ENCODE data around the gene CARD11. TPM values are rescaled to one million over a fixed set of nuclear protein-coding genes. Genes with fewer than 3 reads are reported as not detected.

CARD11 gene
- total and polyA plus RNA-seq, 2 donors (not counting 1 experiment from before 2014, with no cell fraction given), result 129 to 135 TPM

DNA sequence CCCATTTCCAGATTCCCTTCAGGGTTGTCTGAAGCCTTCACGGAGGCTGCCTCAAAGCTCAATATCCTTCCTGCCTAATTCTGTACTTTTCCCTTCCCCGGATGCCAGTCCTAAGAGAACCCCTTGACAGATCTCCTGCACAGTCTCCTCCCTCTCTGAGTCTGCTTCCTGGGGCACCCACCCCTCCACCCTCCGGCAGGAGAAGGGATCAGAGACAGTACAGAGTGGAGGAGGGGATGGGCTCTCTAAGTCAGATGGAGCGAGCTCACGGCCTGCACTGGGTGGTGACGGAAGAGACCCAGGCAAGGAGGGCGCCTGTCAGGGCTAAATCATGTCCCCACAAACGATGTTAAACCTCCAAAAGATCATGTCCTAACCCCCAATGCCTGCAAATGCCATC, 48.0 kb upstream of the CARD11 start:
- DNase-seq (no peak), ATAC-seq (ENCODE audit: low read depth) (no peak)
- H3K4me2 ChIP-seq (replicated peaks; ENCODE audit: low read depth, low read length, poor library complexity, severe bottlenecking), result peak overlapping the region; percentile 66
- peak overlapping the region; percentile 39 for H2AFZ ChIP-seq (ENCODE audit: insufficient read depth, low read depth, low read length, poor library complexity, severe bottlenecking)
- no peaks in the 10 kb centered on the region for H3K27me3 ChIP-seq (replicated peaks in 1 of 4; ENCODE audit: control extremely low read depth in 1 of 4, control insufficient read depth in 3 of 4, insufficient read depth in 4 of 4, low read length in 3 of 4)
- no peaks in the 10 kb centered on the region for H3K27me3 Mint-ChIP-seq
- TF ChIP-seq, protein P1, sequence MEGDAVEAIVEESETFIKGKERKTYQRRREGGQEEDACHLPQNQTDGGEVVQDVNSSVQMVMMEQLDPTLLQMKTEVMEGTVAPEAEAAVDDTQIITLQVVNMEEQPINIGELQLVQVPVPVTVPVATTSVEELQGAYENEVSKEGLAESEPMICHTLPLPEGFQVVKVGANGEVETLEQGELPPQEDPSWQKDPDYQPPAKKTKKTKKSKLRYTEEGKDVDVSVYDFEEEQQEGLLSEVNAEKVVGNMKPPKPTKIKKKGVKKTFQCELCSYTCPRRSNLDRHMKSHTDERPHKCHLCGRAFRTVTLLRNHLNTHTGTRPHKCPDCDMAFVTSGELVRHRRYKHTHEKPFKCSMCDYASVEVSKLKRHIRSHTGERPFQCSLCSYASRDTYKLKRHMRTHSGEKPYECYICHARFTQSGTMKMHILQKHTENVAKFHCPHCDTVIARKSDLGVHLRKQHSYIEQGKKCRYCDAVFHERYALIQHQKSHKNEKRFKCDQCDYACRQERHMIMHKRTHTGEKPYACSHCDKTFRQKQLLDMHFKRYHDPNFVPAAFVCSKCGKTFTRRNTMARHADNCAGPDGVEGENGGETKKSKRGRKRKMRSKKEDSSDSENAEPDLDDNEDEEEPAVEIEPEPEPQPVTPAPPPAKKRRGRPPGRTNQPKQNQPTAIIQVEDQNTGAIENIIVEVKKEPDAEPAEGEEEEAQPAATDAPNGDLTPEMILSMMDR (IDR thresholded peaks at IDR 0.05), result no peak
- no peak for TF ChIP-seq EZH2 (IDR thresholded peaks at IDR 0.05; ENCODE audit: borderline replicate concordance, insufficient read depth, low read depth, low read length, poor library complexity, severe bottlenecking)
- CTCF ChIA-PET, result interaction anchor here (1.0 to 3.1 kb wide), 9 partner anchors 8 to 204 kb away, joined by 3 to 22 read pairs (median 5); no protein-coding TSS in a partner anchor
- no peaks in the 10 kb centered on the region for H3K9me3 Mint-ChIP-seq (ENCODE audit: insufficient read depth)
- H3K36me3 ChIP-seq (replicated peaks in 1 of 2; ENCODE audit: control extremely low read depth in 1 of 2, control insufficient read depth in 1 of 2, extremely low read depth in 1 of 2, insufficient read depth in 2 of 2, low read length in 1 of 2), result no peaks in the 10 kb centered on the region
- no peaks in the 10 kb centered on the region for H4K20me1 ChIP-seq (ENCODE audit: control insufficient read depth, insufficient read depth, low read length, poor library complexity, severe bottlenecking)
- no peak overlapping the region for H3K4me3 ChIP-seq (ENCODE audit: control extremely low read depth in 1 of 5, extremely low read depth in 1 of 5, insufficient read depth in 1 of 5, low read depth in 2 of 5, low read length in 4 of 5)
- H3K9ac ChIP-seq (ENCODE audit: low read length), result no peak overlapping the region
- H3K4me1 ChIP-seq (ENCODE audit: control insufficient read depth in 2 of 2, insufficient read depth in 2 of 2, low read length in 2 of 2), result peaks cover 37 to 50% of the 10 kb centered on the region in 2 donors
- peak overlapping the region; percentile 85 for H3K27ac Mint-ChIP-seq
- 80% methylated on average over 4 of the region's 8 CpGs for WGBS (ENCODE audit: insufficient coverage)
- peak overlapping the region; percentile 54 to 76 for H3K27ac ChIP-seq (ENCODE audit: low read length in 2 of 2)
- peaks cover 45% of the 10 kb centered on the region for H3K4me1 Mint-ChIP-seq
- H3K9me3 ChIP-seq (ENCODE audit: control extremely low read depth in 1 of 3, control insufficient read depth in 2 of 3, insufficient read depth in 1 of 3, low read length in 2 of 3), result peaks cover 0 to 13% (median 0%) of the 10 kb centered on the region in 3 donors
- POLR2A ChIA-PET, result no interaction called here
- intact Hi-C loops (cut with micrococcal nuclease), result loop anchor here (1.0 to 10.0 kb wide), 4 partner anchors 24 to 113 kb away; partner anchors contain the start of gene CARD11
- peak overlapping the region; percentile 38 for H3K4me3 Mint-ChIP-seq
- no peaks in the 10 kb centered on the region for H3K79me2 ChIP-seq (ENCODE audit: control insufficient read depth, insufficient read depth, low read length)

GRCh38 chr7:3089493-3089892, 45.8 kb upstream of the CARD11 start:
- no peak overlapping the region for H3K27ac ChIP-seq (ENCODE audit: low read length in 2 of 2)
- H3K4me1 ChIP-seq (ENCODE audit: control insufficient read depth in 2 of 2, insufficient read depth in 2 of 2, low read length in 2 of 2), result peaks cover 27 to 33% of the 10 kb centered on the region in 2 donors
- no peak overlapping the region for H3K27ac Mint-ChIP-seq
- no peaks in the 10 kb centered on the region for H3K79me2 ChIP-seq (ENCODE audit: control insufficient read depth, insufficient read depth, low read length)
- H3K9ac ChIP-seq (ENCODE audit: low read length), result no peak overlapping the region
- peak; percentile 33 for DNase-seq
- WGBS (ENCODE audit: insufficient coverage), result 68% methylated on average over 10 of the region's 11 CpGs
- H3K4me1 Mint-ChIP-seq, result peaks cover 30% of the 10 kb centered on the region
- H3K4me2 ChIP-seq (replicated peaks; ENCODE audit: low read depth, low read length, poor library complexity, severe bottlenecking), result no peak overlapping the region
- no peaks in the 10 kb centered on the region for H3K36me3 ChIP-seq (replicated peaks in 1 of 2; ENCODE audit: control extremely low read depth in 1 of 2, control insufficient read depth in 1 of 2, extremely low read depth in 1 of 2, insufficient read depth in 2 of 2, low read length in 1 of 2)
- H3K4me3 Mint-ChIP-seq, result no peak overlapping the region
- POLR2A ChIA-PET, result no interaction called here
- H4K20me1 ChIP-seq (ENCODE audit: control insufficient read depth, insufficient read depth, low read length, poor library complexity, severe bottlenecking), result no peaks in the 10 kb centered on the region
- H3K4me3 ChIP-seq (ENCODE audit: control extremely low read depth in 1 of 5, extremely low read depth in 1 of 5, insufficient read depth in 1 of 5, low read depth in 2 of 5, low read length in 4 of 5), result no peak overlapping the region
- CTCF ChIA-PET, result interaction anchor here (0.5 to 3.1 kb wide), 12 partner anchors 10 to 207 kb away, joined by 3 to 15 read pairs (median 3); no protein-coding TSS in a partner anchor
- ATAC-seq (ENCODE audit: low read depth), result no peak
- no peak overlapping the region for H2AFZ ChIP-seq (ENCODE audit: insufficient read depth, low read depth, low read length, poor library complexity, severe bottlenecking)
- H3K9me3 Mint-ChIP-seq (ENCODE audit: insufficient read depth), result no peaks in the 10 kb centered on the region
- no peaks in the 10 kb centered on the region for H3K27me3 Mint-ChIP-seq
- intact Hi-C loops (cut with micrococcal nuclease), result no loop called here
- H3K9me3 ChIP-seq (ENCODE audit: control extremely low read depth in 1 of 3, control insufficient read depth in 2 of 3, insufficient read depth in 1 of 3, low read length in 2 of 3), result peaks cover 0 to 13% (median 0%) of the 10 kb centered on the region in 3 donors
- TF ChIP-seq EZH2 (IDR thresholded peaks at IDR 0.05; ENCODE audit: borderline replicate concordance, insufficient read depth, low read depth, low read length, poor library complexity, severe bottlenecking), result no peak
- TF ChIP-seq, protein P1 (IDR thresholded peaks at IDR 0.05), result peak; percentile 60
- H3K27me3 ChIP-seq (replicated peaks in 1 of 4; ENCODE audit: control extremely low read depth in 1 of 4, control insufficient read depth in 3 of 4, insufficient read depth in 4 of 4, low read length in 3 of 4), result no peaks in the 10 kb centered on the region
